Panc1 (cell line): ENCODE measurements around the gene KCTD12. TPM values are rescaled to one million over a fixed set of nuclear protein-coding genes. Genes with fewer than 3 reads are reported as not detected.

Experiments used
- ATAC-seq: fragments of 200-7000 bp; cut with Tn5 transposase; 2 replicates; pipeline ENCODE4 v1.9.1; 2020; ENCODE audit warnings: mild to moderate bottlenecking, moderate library complexity
- BruUV-seq: library from RNA; stranded (reverse); fragments of 400-500 nt; replicated peaks from 2 replicates; lab custom pipeline; 2021; lab: Mats Ljungman, UMichigan
- CTCF ChIA-PET: fragments of 300-600 bp; sonication (Branson Sonifier 250); formaldehyde crosslinking; loops from one replicate; lab custom pipeline; 2022; ENCODE audit warnings: antibody characterized with exemption; lab: Charles Lee
- POLR2A ChIA-PET: fragments of 300-600 bp; sonication (Branson Sonifier 250); formaldehyde crosslinking; loops from one replicate; lab custom pipeline; 2022; ENCODE audit warnings: antibody characterized with exemption; lab: Charles Lee
- DNase-seq: peaks from one replicate; pipeline ENCODE4 v3.0.0-alpha.2; 2010; ENCODE audit warnings: low read depth, low spot score
- H3K27ac ChIP-seq: 2 replicates; pipeline ENCODE4 v1.5.1; 2011; ENCODE audit warnings: mild to moderate bottlenecking, low read length, inconsistent platforms
- H3K27me3 ChIP-seq: fragments of 200-500 bp; sonication (Bioruptor generic); 2 replicates; pipeline ENCODE4 v1.6.0; 2014; ENCODE audit warnings: low read length, inconsistent platforms; ENCODE audit not compliant: control insufficient read depth, insufficient read depth
- H3K36me3 ChIP-seq: fragments of 200-500 bp; sonication (Bioruptor generic); 2 replicates; pipeline ENCODE4 v1.5.1; 2014; ENCODE audit warnings: inconsistent platforms, mild to moderate bottlenecking, low read length, moderate library complexity; ENCODE audit not compliant: control insufficient read depth, insufficient read depth
- H3K4me1 ChIP-seq: 2 replicates; pipeline ENCODE4 v1.5.1; 2011; ENCODE audit warnings: inconsistent platforms, mild to moderate bottlenecking, low read length, moderate library complexity; ENCODE audit not compliant: control insufficient read depth, insufficient read depth
- H3K4me3 ChIP-seq, 2 experiments: 2 replicates each; pipeline ENCODE4 v1.5.1; 2011 to 2012; ENCODE audit warnings: low read depth in 2 of 2, low read length in 2 of 2, mild to moderate bottlenecking in 2 of 2, inconsistent platforms in 1 of 2, moderate library complexity in 1 of 2
- H3K9me3 ChIP-seq: fragments of 200-500 bp; sonication (Bioruptor generic); 2 replicates; pipeline ENCODE4 v1.5.1; 2014; ENCODE audit warnings: low read depth, mild to moderate bottlenecking, inconsistent platforms, low read length, moderate library complexity; ENCODE audit not compliant: control insufficient read depth, insufficient read depth
- POLR2AphosphoS5 ChIP-seq: IDR thresholded peaks from 2 replicates; pipeline ENCODE4 v1.6.1; 2012; ENCODE audit warnings: mild to moderate bottlenecking, low read depth, low read length, moderate library complexity
- SIN3A ChIP-seq: IDR thresholded peaks from 2 replicates; pipeline ENCODE4 v1.6.1; 2012; ENCODE audit warnings: low read depth, mild to moderate bottlenecking, low read length, moderate library complexity, borderline replicate concordance; ENCODE audit not compliant: insufficient read depth
- TCF7L2 ChIP-seq: IDR thresholded peaks from 2 replicates; pipeline ENCODE4 v1.6.1; 2011; ENCODE audit warnings: mild to moderate bottlenecking, low read depth, low read length, inconsistent platforms
- in situ Hi-C: cut with HindIII; loops from 2 replicates; pipeline ENCODE4 v1.10.0; 2016; ENCODE audit warnings: low sequenced_read_pairs, low pct_unique_long_range_greater_than_20kb
- intact Hi-C: fragments of 100-400 bp; cut with micrococcal nuclease; formaldehyde crosslinking; loops from one replicate; pipeline ENCODE4 v1.10.0; 2022; ENCODE audit not compliant: unreplicated experiment
- total RNA-seq: library from RNA; stranded (reverse); gene quantifications from one replicate; pipeline ENCODE4 v1.2.1, GENCODE V29; 2021; ENCODE audit not compliant: unreplicated experiment
- TF ChIP-seq, protein P1 (sequence below): fragments of 450-650 bp; IDR thresholded peaks from 2 replicates; pipeline ENCODE4 v1.5.1; 2017; ENCODE audit warnings: mild to moderate bottlenecking
- TF ChIP-seq, protein P2 (sequence below), 2 experiments: IDR thresholded peaks; 2 replicates each; pipeline ENCODE4 v1.6.1; 2011 to 2012; ENCODE audit warnings: low read depth in 2 of 2, control low read depth in 1 of 2, low read length in 1 of 2, mild to moderate bottlenecking in 1 of 2, moderate library complexity in 1 of 2; ENCODE audit not compliant: insufficient read depth in 1 of 2

Gene KCTD12
- total RNA-seq, 1 experiment from 2014 or later, result 0.90 TPM

DNA sequence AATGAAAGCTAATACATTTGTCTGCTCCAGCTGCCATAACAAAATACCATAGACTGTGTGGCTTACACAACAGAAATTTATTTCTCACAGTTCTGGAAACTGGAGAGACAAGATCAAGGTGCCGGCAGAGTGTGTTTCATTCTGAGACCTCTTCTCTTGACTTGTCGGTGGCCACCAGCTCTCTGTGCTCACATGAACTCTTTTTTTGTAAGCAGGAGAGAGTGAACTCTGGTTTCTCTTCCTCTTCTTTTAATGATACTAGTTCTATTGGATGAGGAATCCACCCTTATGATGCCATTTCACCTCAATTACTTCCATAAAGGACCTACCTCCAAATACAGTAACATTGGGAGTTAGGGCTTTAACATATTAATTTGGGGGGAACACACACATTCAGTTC is 11.7 kb downstream of the KCTD12 start:
- CTCF ChIA-PET, result no interaction called here
- Histone ChIP-seq H3K4me1 (no peaks in the 10 kb centered on the region), H3K9me3 (no peaks in the 10 kb centered on the region), H3K27me3 (no peaks in the 10 kb centered on the region; the same call in 1 of the 2 replicates), H3K27ac (no peak overlapping the region), H3K36me3 (no peaks in the 10 kb centered on the region), H3K4me3 (no peak overlapping the region)
- intact Hi-C loops (no loop called here), in situ Hi-C loops (no loop called here)
- POLR2A ChIA-PET, result no interaction called here
- ATAC-seq (no peak), DNase-seq (no peak)
- TF ChIP-seq, protein P1, sequence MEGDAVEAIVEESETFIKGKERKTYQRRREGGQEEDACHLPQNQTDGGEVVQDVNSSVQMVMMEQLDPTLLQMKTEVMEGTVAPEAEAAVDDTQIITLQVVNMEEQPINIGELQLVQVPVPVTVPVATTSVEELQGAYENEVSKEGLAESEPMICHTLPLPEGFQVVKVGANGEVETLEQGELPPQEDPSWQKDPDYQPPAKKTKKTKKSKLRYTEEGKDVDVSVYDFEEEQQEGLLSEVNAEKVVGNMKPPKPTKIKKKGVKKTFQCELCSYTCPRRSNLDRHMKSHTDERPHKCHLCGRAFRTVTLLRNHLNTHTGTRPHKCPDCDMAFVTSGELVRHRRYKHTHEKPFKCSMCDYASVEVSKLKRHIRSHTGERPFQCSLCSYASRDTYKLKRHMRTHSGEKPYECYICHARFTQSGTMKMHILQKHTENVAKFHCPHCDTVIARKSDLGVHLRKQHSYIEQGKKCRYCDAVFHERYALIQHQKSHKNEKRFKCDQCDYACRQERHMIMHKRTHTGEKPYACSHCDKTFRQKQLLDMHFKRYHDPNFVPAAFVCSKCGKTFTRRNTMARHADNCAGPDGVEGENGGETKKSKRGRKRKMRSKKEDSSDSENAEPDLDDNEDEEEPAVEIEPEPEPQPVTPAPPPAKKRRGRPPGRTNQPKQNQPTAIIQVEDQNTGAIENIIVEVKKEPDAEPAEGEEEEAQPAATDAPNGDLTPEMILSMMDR, result no peak
- no peak for TF ChIP-seq POLR2AphosphoS5
- no peak for TF ChIP-seq TCF7L2
- no peak for TF ChIP-seq SIN3A
- TF ChIP-seq, protein P2, sequence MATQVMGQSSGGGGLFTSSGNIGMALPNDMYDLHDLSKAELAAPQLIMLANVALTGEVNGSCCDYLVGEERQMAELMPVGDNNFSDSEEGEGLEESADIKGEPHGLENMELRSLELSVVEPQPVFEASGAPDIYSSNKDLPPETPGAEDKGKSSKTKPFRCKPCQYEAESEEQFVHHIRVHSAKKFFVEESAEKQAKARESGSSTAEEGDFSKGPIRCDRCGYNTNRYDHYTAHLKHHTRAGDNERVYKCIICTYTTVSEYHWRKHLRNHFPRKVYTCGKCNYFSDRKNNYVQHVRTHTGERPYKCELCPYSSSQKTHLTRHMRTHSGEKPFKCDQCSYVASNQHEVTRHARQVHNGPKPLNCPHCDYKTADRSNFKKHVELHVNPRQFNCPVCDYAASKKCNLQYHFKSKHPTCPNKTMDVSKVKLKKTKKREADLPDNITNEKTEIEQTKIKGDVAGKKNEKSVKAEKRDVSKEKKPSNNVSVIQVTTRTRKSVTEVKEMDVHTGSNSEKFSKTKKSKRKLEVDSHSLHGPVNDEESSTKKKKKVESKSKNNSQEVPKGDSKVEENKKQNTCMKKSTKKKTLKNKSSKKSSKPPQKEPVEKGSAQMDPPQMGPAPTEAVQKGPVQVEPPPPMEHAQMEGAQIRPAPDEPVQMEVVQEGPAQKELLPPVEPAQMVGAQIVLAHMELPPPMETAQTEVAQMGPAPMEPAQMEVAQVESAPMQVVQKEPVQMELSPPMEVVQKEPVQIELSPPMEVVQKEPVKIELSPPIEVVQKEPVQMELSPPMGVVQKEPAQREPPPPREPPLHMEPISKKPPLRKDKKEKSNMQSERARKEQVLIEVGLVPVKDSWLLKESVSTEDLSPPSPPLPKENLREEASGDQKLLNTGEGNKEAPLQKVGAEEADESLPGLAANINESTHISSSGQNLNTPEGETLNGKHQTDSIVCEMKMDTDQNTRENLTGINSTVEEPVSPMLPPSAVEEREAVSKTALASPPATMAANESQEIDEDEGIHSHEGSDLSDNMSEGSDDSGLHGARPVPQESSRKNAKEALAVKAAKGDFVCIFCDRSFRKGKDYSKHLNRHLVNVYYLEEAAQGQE (IDR thresholded peaks at IDR 0.05; ENCODE audit: insufficient read depth in 1 of 2, low read depth in 2 of 2, low read length in 1 of 2), result no peak
- BruUV-seq, result no TSS peak

DNA sequence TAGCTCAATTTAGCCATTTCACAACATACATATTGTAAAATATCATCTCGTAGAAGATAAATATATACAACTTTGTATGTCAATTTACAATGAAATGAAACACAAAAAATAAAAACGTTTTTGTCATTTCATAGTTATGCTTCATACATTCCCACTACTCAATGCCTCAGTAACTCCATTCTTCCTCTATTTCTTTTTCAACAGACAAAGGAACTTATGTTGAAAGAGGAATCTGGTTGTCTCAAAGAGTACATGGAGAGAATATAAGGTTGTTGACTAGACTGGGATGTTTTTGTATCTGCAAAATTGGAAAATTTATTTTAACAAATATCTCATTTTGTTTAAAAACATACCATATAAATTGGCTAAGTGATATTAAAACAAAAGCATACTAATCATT is 12.8 kb downstream of the KCTD12 start:
- Histone ChIP-seq H3K4me3 (no peak overlapping the region), H3K36me3 (no peaks in the 10 kb centered on the region), H3K27me3 (no peaks in the 10 kb centered on the region; the same call in 1 of the 2 replicates), H3K9me3 (no peaks in the 10 kb centered on the region), H3K27ac (no peak overlapping the region), H3K4me1 (no peaks in the 10 kb centered on the region)
- intact Hi-C loops (no loop called here), in situ Hi-C loops (no loop called here)
- no peak for DNase-seq
- no TSS peak for BruUV-seq
- CTCF ChIA-PET, result no interaction called here
- POLR2A ChIA-PET, result no interaction called here
- no peak for ATAC-seq
- TF ChIP-seq TCF7L2 (no peak), POLR2AphosphoS5 (no peak)

DNA sequence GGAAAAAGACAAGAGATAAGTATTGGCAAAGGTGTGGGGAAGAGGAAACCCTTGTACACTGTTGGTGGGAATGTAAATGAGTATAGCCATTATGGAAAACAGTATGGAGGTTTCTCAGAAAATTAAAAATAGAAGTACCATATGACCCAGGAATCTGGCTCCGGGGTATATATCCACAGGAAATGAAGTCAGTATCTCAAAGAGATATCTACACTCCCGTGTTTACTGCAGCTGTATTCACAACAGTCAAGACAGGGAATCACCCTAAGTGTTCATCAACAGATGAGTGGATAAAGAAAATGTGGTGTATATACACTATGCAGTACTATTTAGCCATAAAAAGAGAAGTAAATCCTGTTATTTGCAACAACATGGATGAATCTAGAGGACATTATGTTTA is 13.5 kb downstream of the KCTD12 start:
- ChIA-PET POLR2A (no interaction called here), CTCF (no interaction called here)
- no TSS peak for BruUV-seq
- Histone ChIP-seq H3K27me3 (no peaks in the 10 kb centered on the region; the same call in 1 of the 2 replicates), H3K4me3 (no peak overlapping the region), H3K9me3 (no peaks in the 10 kb centered on the region), H3K36me3 (no peaks in the 10 kb centered on the region), H3K4me1 (no peaks in the 10 kb centered on the region), H3K27ac (no peak overlapping the region)
- intact Hi-C loops (no loop called here), in situ Hi-C loops (no loop called here)
- DNase-seq, result no peak
- TF ChIP-seq, protein P1, result no peak
- no peak for TF ChIP-seq TCF7L2
- ATAC-seq, result no peak
